NT2/D1 (cell line): ENCODE data around the gene PRDM15.

Source experiments
- SUZ12 ChIP-seq: IDR thresholded peaks from 2 replicates; pipeline ENCODE4 v1.6.1; 2011; ENCODE audit not compliant: insufficient read length, insufficient read depth; ENCODE audit errors: extremely low read depth
- YY1 ChIP-seq: IDR thresholded peaks from 2 replicates; pipeline ENCODE4 v1.6.1; 2011; ENCODE audit not compliant: insufficient read length, insufficient read depth
- ZNF274 ChIP-seq: IDR thresholded peaks from 2 replicates; pipeline ENCODE4 v1.6.1; 2011; ENCODE audit warnings: mild to moderate bottlenecking, low read depth, low read length

GRCh38 chr21:41918561-41919358, 39.6 kb upstream of the PRDM15 start:
- TF ChIP-seq SUZ12 (no peak), ZNF274 (no peak), YY1 (no peak)
